T-helper 2 cell treated with Interferon-gamma antibody and Interleukin-4, amounts not matched to agents 5 μg/mL and 100 μg/mL, for 36 hours (primary cell): ENCODE results near the gene SHROOM3.

Experiments used
- DNase-seq: peaks from one replicate; pipeline ENCODE4 v3.0.0; 2021; ENCODE audit warnings: low spot score
- H3K27ac Mint-ChIP-seq: one replicate; pipeline ENCODE4 v1.8.0; 2021; ENCODE audit warnings: mild to moderate bottlenecking, mixed read lengths
- H3K27me3 Mint-ChIP-seq: one replicate; pipeline ENCODE4 v1.8.0; 2021; ENCODE audit warnings: low read depth, mixed read lengths
- H3K36me3 Mint-ChIP-seq: one replicate; pipeline ENCODE4 v1.8.0; 2021; ENCODE audit warnings: low read depth, mixed read lengths
- H3K4me1 Mint-ChIP-seq: one replicate; pipeline ENCODE4 v1.8.0; 2021; ENCODE audit warnings: low read depth, mixed read lengths
- H3K4me3 Mint-ChIP-seq: one replicate; pipeline ENCODE4 v1.8.0; 2022; ENCODE audit warnings: mild to moderate bottlenecking, moderate library complexity, mixed read lengths
- H3K9me3 Mint-ChIP-seq: one replicate; pipeline ENCODE4 v1.8.0; 2021; ENCODE audit warnings: mixed read lengths

SHROOM3 gene

DNA sequence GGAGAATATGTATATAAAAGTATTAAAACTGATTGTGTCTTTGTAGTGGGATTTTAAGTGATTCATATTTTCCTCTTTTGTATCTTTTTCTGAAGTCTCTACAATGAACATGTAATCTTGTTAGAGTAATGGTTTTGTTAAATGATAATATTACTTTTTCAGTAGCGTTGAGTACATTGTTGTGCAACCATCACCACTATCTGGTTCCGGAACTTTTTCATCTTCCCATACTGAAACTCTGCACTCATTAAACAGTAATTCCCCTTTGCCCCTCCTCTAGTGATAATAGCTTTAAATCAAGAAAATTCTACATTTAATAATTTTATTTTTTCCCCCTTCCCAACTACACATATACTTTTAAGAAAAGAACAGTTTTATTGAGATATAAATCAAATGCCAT is 23.3 kb downstream of the SHROOM3 start:
- no peaks in the 10 kb centered on the region for H3K4me1 Mint-ChIP-seq
- DNase-seq: no peak
- H3K4me3 Mint-ChIP-seq: no peak overlapping the region
- no peak overlapping the region for H3K27ac Mint-ChIP-seq
- no peaks in the 10 kb centered on the region for H3K36me3 Mint-ChIP-seq
- H3K9me3 Mint-ChIP-seq: peaks cover 7% of the 10 kb centered on the region
- peaks cover 3% of the 10 kb centered on the region for H3K27me3 Mint-ChIP-seq

DNA sequence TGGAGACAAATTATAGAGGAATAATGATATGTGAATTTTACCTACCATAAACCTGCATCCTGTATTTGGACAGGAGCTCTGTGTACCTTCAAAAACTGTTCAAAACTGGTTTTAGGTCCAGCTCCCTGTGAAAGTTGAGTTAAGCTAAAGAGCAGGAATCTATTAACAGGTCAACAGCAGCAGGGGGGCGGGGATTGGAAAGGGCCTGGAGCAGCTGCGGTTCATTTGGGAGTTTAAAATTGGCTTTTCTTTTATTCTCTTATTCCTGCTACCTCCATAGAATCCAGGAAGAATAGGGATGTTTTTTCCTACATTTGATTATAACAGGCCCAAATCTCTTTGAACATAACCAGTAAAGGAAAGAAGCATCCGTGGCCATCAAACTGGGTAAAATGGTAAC is 23.8 kb downstream of the SHROOM3 start:
- peaks cover 8% of the 10 kb centered on the region for H3K9me3 Mint-ChIP-seq

DNA sequence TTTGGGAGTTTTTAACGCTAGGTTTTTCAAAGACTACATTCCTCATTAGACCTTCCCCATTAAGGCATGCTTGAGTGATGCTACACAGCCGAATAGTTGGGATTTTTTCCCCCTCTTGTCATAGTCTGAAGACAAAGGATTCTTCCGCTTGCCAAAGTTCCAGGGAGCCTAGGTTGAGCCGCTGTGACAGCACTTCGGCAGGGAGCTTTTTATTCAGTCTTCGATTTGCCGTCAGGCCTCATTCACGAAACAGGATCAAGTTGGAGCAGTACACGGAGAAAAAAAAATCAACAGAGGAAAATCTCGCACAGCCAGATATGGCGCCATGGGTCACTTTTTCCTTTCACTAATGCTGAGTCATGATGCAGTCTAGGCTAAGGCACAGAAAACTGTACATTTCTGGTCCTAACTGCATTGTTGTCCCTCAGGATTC is 24.3 kb downstream of the SHROOM3 start:
- H3K4me3 Mint-ChIP-seq: no peak overlapping the region
- H3K9me3 Mint-ChIP-seq: peaks cover 8% of the 10 kb centered on the region
- no peaks in the 10 kb centered on the region for H3K4me1 Mint-ChIP-seq
- DNase-seq: no peak
- H3K27me3 Mint-ChIP-seq: no peaks in the 10 kb centered on the region
- no peaks in the 10 kb centered on the region for H3K36me3 Mint-ChIP-seq
- no peak overlapping the region for H3K27ac Mint-ChIP-seq

More for the DNA sequence above, 23.8 kb downstream of the SHROOM3 start:
- Mint-ChIP-seq H3K4me3 (no peak overlapping the region), H3K4me1 (no peaks in the 10 kb centered on the region), H3K36me3 (no peaks in the 10 kb centered on the region), H3K27me3 (no peaks in the 10 kb centered on the region), H3K27ac (no peak overlapping the region)
- no peak for DNase-seq

DNA sequence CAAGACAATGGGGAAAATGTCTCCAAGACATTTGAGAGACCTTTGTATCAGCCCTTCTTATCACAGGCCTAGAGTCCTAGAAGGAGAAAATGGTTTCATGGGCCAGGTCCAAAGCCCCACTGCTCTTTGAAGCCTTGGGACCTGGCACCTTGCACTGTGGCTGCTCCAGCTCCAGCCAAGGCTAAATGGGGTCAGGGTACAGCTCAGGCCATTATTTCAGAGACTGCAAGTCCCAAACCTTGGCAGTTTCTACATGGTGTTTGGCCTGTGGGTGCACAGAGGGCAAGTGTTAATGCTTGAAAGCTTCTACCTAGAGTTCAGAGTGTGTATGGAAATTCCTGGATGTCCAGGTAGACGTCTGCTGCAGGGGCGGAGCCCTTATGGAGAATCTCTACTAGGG is 28.5 kb downstream of the SHROOM3 start:
- H3K27ac Mint-ChIP-seq: no peak overlapping the region
- no peaks in the 10 kb centered on the region for H3K4me1 Mint-ChIP-seq
- no peaks in the 10 kb centered on the region for H3K27me3 Mint-ChIP-seq
- no peaks in the 10 kb centered on the region for H3K36me3 Mint-ChIP-seq
- no peak overlapping the region for H3K4me3 Mint-ChIP-seq
- DNase-seq: no peak
- H3K9me3 Mint-ChIP-seq: peaks cover 8% of the 10 kb centered on the region

DNA sequence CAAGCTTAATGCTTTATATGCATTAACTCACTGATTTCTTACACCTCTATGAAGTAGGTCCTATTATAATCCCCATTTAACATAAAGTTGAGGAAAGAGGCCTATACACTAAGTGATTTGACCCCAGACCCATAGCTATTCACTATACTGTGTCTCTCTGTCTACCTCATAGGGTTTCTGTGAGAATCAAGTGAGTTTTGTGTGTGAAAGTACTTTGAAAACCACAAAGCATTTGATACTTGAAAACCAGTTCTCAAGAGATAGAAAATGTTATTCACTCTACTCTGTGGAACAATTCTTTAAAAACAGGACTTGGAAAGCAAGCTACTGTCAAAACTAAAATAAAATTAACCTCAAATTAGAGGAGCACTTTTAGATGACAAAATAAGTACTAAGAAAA is 35.0 kb downstream of the SHROOM3 start:
- Mint-ChIP-seq H3K27ac (no peak overlapping the region), H3K36me3 (no peaks in the 10 kb centered on the region), H3K4me1 (no peaks in the 10 kb centered on the region), H3K4me3 (no peak overlapping the region), H3K27me3 (peaks cover 10% of the 10 kb centered on the region), H3K9me3 (no peaks in the 10 kb centered on the region)
- DNase-seq: no peak

DNA sequence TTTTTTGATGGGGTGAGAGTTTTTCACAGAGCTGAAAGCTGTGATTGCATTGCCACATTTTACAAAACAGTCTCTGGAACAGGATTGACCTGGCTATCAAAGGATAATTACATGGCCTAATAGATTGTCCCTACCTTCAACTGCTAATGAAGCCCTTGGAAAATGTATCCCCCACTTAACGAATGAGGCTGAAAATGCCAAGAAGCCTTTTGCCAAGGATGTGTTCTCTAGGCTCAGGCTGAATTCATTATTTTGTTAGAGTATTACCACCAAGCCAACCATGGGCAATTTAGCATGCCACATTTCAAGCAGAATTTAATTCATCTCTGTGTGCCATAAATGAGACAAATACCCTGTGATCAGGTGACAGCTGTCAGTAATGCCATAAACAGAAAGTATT is 35.5 kb downstream of the SHROOM3 start:
- Mint-ChIP-seq H3K27ac (no peak overlapping the region), H3K27me3 (peaks cover 10% of the 10 kb centered on the region), H3K36me3 (no peaks in the 10 kb centered on the region), H3K4me1 (no peaks in the 10 kb centered on the region), H3K9me3 (no peaks in the 10 kb centered on the region), H3K4me3 (no peak overlapping the region)
- no peak for DNase-seq

DNA sequence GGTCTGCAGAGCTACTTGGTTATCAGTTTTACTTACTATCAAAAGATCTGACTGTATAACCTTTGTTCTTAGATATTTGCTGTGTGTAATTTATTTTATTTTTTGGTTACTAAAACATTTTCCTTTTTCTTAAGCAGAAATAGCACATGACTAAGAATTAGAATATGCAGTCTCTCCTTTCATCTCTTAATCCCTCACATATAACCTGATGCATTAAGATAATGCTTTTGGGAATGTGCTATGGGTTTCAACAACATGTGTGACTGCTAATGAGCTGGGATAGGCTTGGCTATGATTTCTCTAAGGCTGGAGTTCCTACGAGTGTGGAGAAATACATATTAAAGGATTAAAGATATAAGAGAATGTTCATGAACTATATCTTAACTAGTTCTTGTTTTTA is 41.5 kb downstream of the SHROOM3 start:
- Mint-ChIP-seq H3K4me1 (no peaks in the 10 kb centered on the region), H3K4me3 (no peak overlapping the region), H3K9me3 (peaks cover 8% of the 10 kb centered on the region), H3K27ac (no peak overlapping the region), H3K27me3 (peaks cover 10% of the 10 kb centered on the region), H3K36me3 (no peaks in the 10 kb centered on the region)
- DNase-seq: no peak

DNA sequence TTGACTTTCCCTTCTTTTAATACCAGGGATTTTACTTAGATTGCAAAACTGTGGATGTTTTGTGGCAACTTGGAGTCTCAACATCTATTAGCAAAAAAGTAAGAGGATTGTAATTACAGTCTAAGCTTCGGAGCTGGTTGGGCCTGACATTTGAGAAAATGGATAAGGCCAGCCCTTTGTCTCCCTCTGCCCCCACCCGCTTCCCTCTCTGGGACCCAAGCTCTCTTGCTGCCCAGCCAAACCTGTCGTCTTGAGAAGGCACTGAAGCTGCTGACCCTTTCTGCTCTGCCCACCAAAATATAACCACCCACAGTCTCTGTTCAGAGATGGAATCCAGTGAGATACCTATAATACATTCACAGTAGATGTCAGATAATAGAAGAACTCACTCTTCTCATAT is 49.6 kb downstream of the SHROOM3 start:
- Mint-ChIP-seq H3K27ac (no peak overlapping the region), H3K4me1 (no peaks in the 10 kb centered on the region), H3K36me3 (no peaks in the 10 kb centered on the region), H3K4me3 (no peak overlapping the region), H3K9me3 (peaks cover 8% of the 10 kb centered on the region), H3K27me3 (no peaks in the 10 kb centered on the region)
- no peak for DNase-seq

DNA sequence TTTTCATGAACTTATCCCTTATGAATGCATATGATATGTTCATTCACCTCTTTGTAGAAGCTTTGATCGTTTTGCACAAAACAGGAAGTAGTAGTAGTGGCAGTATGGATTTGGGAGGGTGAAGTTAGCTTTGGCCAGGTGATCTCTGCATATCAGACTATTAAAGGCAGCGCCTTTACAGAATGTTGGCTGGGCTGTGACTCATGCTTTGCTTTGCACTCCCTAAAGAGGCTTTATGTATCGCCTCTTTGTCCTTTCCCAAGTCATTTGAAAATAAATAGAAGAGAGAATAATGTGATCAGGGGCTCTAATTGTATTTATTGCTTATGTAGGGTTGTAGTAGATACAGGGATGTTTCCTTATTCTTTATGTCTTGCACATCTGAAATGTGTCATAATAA is 50.4 kb downstream of the SHROOM3 start:
- H3K27ac Mint-ChIP-seq: no peak overlapping the region
- no peak overlapping the region for H3K4me3 Mint-ChIP-seq
- no peaks in the 10 kb centered on the region for H3K36me3 Mint-ChIP-seq
- DNase-seq: no peak
- no peaks in the 10 kb centered on the region for H3K27me3 Mint-ChIP-seq
- no peaks in the 10 kb centered on the region for H3K4me1 Mint-ChIP-seq
- H3K9me3 Mint-ChIP-seq: peaks cover 3% of the 10 kb centered on the region

DNA sequence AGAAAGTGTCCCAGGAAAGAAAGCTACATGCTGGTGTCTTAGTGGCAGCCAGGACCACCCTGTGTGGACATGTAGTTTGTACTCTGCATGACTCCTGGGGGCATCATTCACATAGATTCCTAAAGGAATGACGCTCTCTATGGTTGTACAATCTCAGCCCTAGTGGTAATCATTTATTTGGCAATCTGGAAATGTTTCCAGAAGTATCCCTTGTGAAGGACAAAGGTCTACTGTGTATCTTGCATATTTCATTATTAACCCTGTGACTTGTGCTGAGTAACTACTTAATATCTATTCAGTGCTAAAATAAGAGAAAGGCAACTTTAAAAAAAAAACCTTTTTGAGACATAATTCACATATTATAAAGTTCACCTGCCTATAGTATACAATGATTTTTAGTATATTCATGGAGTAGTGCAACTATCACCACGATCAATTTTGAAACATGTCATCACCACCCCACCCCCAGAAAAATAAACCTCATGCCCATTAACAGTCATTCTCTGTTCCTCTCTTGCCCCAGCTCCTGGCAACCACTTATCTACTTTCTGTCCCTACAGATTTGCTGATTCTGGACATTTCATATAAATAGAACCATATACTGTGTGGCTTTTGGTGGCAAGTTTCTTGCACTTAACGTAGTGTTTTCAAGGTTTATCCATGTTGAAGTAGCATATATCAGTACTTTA is 51.7 kb downstream of the SHROOM3 start:
- H3K36me3 Mint-ChIP-seq: no peaks in the 10 kb centered on the region
- no peak overlapping the region for H3K27ac Mint-ChIP-seq
- no peaks in the 10 kb centered on the region for H3K4me1 Mint-ChIP-seq
- H3K9me3 Mint-ChIP-seq: no peaks in the 10 kb centered on the region
- DNase-seq: no peak
- no peaks in the 10 kb centered on the region for H3K27me3 Mint-ChIP-seq
- no peak overlapping the region for H3K4me3 Mint-ChIP-seq

DNA sequence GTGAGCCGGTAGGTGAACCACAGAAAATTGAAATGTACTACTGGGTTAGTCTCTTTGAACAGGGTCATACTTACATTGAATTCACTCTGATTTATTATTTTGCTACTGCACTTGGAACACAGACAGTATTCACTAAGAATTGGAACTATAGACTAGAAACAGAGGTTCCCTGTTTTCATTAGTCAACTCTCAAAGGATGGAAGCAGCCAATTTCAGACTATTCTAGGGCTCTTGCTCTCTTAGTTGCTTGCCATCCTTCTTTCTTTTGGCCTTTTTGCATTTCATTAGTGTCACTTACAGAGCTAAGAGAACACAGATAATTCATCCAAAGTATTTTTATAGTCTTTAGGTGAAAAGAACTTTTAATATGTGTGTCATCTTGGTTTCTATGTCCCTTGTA is 52.6 kb downstream of the SHROOM3 start:
- no peak overlapping the region for H3K4me3 Mint-ChIP-seq
- no peaks in the 10 kb centered on the region for H3K9me3 Mint-ChIP-seq
- H3K27me3 Mint-ChIP-seq: peaks cover 2% of the 10 kb centered on the region
- H3K36me3 Mint-ChIP-seq: no peaks in the 10 kb centered on the region
- H3K27ac Mint-ChIP-seq: no peak overlapping the region
- H3K4me1 Mint-ChIP-seq: no peaks in the 10 kb centered on the region
- DNase-seq: no peak

DNA sequence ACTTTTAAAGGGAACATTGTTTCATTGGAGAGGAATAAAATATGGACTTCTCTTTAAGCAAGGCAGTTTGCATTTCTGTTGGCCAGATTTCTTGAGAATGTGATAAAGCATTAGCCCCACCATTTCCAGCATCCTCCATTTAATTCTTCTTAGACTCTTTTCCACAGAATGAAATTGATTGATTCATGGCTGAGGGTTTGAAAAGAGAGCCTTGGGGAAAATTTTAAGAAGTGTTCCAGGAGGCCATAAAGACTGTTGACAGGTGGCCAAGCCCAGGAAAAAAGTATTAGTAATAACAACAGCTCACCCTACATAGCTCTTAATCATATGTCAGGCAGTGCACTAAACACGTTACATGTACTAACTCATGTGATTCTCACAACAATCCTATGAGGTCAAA is 53.4 kb downstream of the SHROOM3 start:
- H3K4me3 Mint-ChIP-seq: no peak overlapping the region
- DNase-seq: no peak
- H3K36me3 Mint-ChIP-seq: no peaks in the 10 kb centered on the region
- H3K9me3 Mint-ChIP-seq: no peaks in the 10 kb centered on the region
- no peak overlapping the region for H3K27ac Mint-ChIP-seq
- no peaks in the 10 kb centered on the region for H3K4me1 Mint-ChIP-seq
- peaks cover 4% of the 10 kb centered on the region for H3K27me3 Mint-ChIP-seq

DNA sequence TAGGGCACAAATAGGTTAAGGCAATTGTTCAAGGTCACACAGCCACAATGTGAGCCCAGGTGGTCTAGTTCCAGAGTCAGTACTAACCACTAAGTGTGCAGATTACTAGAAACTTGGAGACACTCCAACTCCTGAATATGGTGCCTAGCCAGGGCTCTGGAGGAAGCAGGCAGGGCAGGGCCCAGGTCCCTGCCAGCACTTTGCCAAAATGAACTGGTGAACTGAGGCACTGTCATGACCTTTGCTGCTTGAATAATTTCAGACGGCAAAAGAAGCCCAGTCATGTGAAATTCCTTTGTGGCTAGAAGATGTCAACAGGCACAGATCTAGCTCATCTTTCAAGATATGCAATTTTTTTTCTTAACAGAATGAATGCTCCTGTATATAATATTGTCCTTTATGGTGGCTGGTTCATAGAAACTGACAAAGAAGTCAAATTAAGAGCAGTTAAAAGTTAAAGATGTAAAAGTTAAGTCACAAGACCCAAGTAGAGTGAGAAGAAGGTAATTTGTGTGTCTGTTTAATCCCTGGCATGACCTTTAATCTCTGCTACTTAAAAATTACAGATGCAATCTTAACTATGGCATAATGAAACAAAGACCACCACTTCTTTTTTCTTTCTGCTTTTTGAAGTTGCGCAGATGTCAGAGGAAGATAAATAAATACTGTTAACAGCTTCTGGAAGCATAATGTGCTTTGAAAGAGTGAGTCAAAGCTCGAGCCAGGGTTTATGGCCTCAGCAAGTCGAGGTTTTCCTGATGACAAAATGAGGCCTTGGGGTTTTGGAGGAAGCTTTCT is 54.1 kb downstream of the SHROOM3 start:
- Mint-ChIP-seq H3K9me3 (no peaks in the 10 kb centered on the region), H3K36me3 (no peaks in the 10 kb centered on the region), H3K27ac (no peak overlapping the region), H3K27me3 (peaks cover 6% of the 10 kb centered on the region), H3K4me1 (no peaks in the 10 kb centered on the region), H3K4me3 (no peak overlapping the region)
- DNase-seq: no peak

DNA sequence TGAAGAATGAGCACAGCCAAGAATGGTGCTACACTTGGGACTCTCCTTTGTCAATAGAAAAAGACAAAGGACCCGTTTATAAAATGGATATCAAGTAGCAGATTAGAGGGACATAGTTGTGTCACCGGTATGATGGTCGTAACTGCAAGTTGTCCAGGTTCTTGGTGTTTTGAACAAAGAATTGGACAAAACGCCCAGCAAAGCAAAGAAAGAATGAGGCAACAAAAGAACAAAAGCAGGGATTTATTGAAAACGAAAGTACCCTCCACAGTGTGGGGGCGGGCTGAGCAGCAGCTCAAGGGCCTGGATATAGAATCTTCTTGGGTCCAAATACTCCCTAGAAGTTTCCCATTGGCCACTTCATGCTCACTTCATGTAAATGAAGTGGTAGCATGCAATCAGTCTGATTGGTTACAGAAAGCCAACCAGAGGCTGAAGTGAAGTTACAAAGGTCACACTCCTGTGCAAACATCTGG is 54.7 kb downstream of the SHROOM3 start:
- Mint-ChIP-seq H3K27me3 (peaks cover 8% of the 10 kb centered on the region), H3K27ac (no peak overlapping the region)
- DNase-seq: no peak

More for the DNA sequence above, 54.7 kb downstream of the SHROOM3 start:
- Mint-ChIP-seq H3K4me1 (no peaks in the 10 kb centered on the region), H3K36me3 (no peaks in the 10 kb centered on the region), H3K4me3 (no peak overlapping the region), H3K9me3 (no peaks in the 10 kb centered on the region)
